Measurements from ENCODE around the gene IQCH.

Gene IQCH

GRCh38 chr15:67501836-67502461 is 247.4 kb downstream of the IQCH start:
- Histone ChIP-seq H3K36me3 (ENCODE audit: insufficient read depth, low read length) (no peaks in the 10 kb centered on the region), H4K20me1 (ENCODE audit: insufficient read depth, low read length) (no peaks in the 10 kb centered on the region), H3K27me3 (ENCODE audit: insufficient read depth, low read length) (no peaks in the 10 kb centered on the region), H3K79me2 (ENCODE audit: insufficient read depth, low read length) (no peaks in the 10 kb centered on the region), H2AFZ (ENCODE audit: low read length) (peak overlapping the region; percentile 50), H3K4me1 (ENCODE audit: insufficient read depth, low read length, severe bottlenecking) (peaks cover 47% of the 10 kb centered on the region), H3K4me2 (ENCODE audit: low read length) (peak overlapping the region; percentile 67), H3K9me3 (ENCODE audit: low read length) (no peaks in the 10 kb centered on the region), H3K27ac (ENCODE audit: low read depth, low read length, poor library complexity, severe bottlenecking) (peak overlapping the region; percentile 92), H3K9ac (ENCODE audit: low read length) (peak overlapping the region; percentile 45), H3K9me2 (ENCODE audit: low read depth, low read length) (no peaks in the 10 kb centered on the region), H3K4me3 (ENCODE audit: low read depth, low read length, poor library complexity, severe bottlenecking) (peak overlapping the region; percentile 47), H3F3A (ENCODE audit: insufficient read depth, low read length) (no peaks in the 10 kb centered on the region; the same call in 1 of the 2 replicates)
- TF ChIP-seq EZH2 (IDR thresholded peaks at IDR 0.05; ENCODE audit: borderline replicate concordance, low read length), result no peak
- no peak for TF ChIP-seq CTCF (IDR thresholded peaks at IDR 0.05; ENCODE audit: low read length)

- H3K36me3 ChIP-seq (ENCODE audit: insufficient read depth, low read length), result no peaks in the 10 kb centered on the region
- no peaks in the 10 kb centered on the region; the same call in 1 of the 2 replicates for H3F3A ChIP-seq (ENCODE audit: insufficient read depth, low read length)
- no peak overlapping the region for H3K4me3 ChIP-seq (ENCODE audit: low read depth, low read length, poor library complexity, severe bottlenecking)
- H4K20me1 ChIP-seq (ENCODE audit: insufficient read depth, low read length), result no peaks in the 10 kb centered on the region
- no peak for TF ChIP-seq EZH2 (IDR thresholded peaks at IDR 0.05; ENCODE audit: borderline replicate concordance, low read length)
- TF ChIP-seq CTCF (IDR thresholded peaks at IDR 0.05; ENCODE audit: low read length), result no peak
- peaks cover 51% of the 10 kb centered on the region for H3K4me1 ChIP-seq (ENCODE audit: insufficient read depth, low read length, severe bottlenecking)
- no peaks in the 10 kb centered on the region for H3K9me3 ChIP-seq (ENCODE audit: low read length)
- H3K9me2 ChIP-seq (ENCODE audit: low read depth, low read length), result no peaks in the 10 kb centered on the region
- no peaks in the 10 kb centered on the region for H3K79me2 ChIP-seq (ENCODE audit: insufficient read depth, low read length)
- no peak overlapping the region for H3K27ac ChIP-seq (ENCODE audit: low read depth, low read length, poor library complexity, severe bottlenecking)
- no peak overlapping the region for H3K4me2 ChIP-seq (ENCODE audit: low read length)
- H3K9ac ChIP-seq (ENCODE audit: low read length), result no peak overlapping the region
- H2AFZ ChIP-seq (ENCODE audit: low read length), result no peak overlapping the region
- no peaks in the 10 kb centered on the region for H3K27me3 ChIP-seq (ENCODE audit: insufficient read depth, low read length)
Observed at GRCh38 chr15:67504056-67504455, 249.5 kb downstream of the IQCH start.

GRCh38 chr15:67504796-67505195 is 250.2 kb downstream of the IQCH start:
- TF ChIP-seq CTCF (IDR thresholded peaks at IDR 0.05; ENCODE audit: low read length), result no peak
- no peak for TF ChIP-seq EZH2 (IDR thresholded peaks at IDR 0.05; ENCODE audit: borderline replicate concordance, low read length)

More at GRCh38 chr15:67504796-67505195, 250.2 kb downstream of the IQCH start:
- Histone ChIP-seq H4K20me1 (ENCODE audit: insufficient read depth, low read length) (no peaks in the 10 kb centered on the region), H3K79me2 (ENCODE audit: insufficient read depth, low read length) (no peaks in the 10 kb centered on the region), H2AFZ (ENCODE audit: low read length) (no peak overlapping the region), H3K27ac (ENCODE audit: low read depth, low read length, poor library complexity, severe bottlenecking) (no peak overlapping the region), H3K27me3 (ENCODE audit: insufficient read depth, low read length) (no peaks in the 10 kb centered on the region), H3K4me1 (ENCODE audit: insufficient read depth, low read length, severe bottlenecking) (peaks cover 50% of the 10 kb centered on the region), H3K4me3 (ENCODE audit: low read depth, low read length, poor library complexity, severe bottlenecking) (no peak overlapping the region), H3K4me2 (ENCODE audit: low read length) (no peak overlapping the region), H3K9me2 (ENCODE audit: low read depth, low read length) (no peaks in the 10 kb centered on the region), H3K36me3 (ENCODE audit: insufficient read depth, low read length) (no peaks in the 10 kb centered on the region), H3F3A (ENCODE audit: insufficient read depth, low read length) (no peaks in the 10 kb centered on the region; the same call in 1 of the 2 replicates), H3K9ac (ENCODE audit: low read length) (no peak overlapping the region), H3K9me3 (ENCODE audit: low read length) (no peaks in the 10 kb centered on the region)
